Chondrocyte (in vitro differentiated cells): ENCODE measurements around the gene NR2F1-AS1. TPM values are rescaled to one million over a fixed set of nuclear protein-coding genes. Genes with fewer than 3 reads are reported as not detected.
A peak's percentile ranks its signal among the peaks of the same experiment; 100 is the strongest.

ENCODE experiments used
- DNase-seq: peaks from one replicate; pipeline ENCODE4 v3.0.0; 2021; ENCODE audit warnings: mixed read lengths, low spot score
- H3K27ac Mint-ChIP-seq: one replicate; pipeline ENCODE4 v1.8.0; 2021; ENCODE audit warnings: mild to moderate bottlenecking, moderate library complexity, mixed read lengths; ENCODE audit not compliant: unreplicated experiment
- H3K27me3 Mint-ChIP-seq: 2 replicates; pipeline ENCODE4 v1.8.0; 2021; ENCODE audit warnings: low read depth, mixed read lengths
- H3K36me3 Mint-ChIP-seq: 2 replicates; pipeline ENCODE4 v1.8.0; 2021; ENCODE audit warnings: low read depth, mixed read lengths
- H3K4me1 Mint-ChIP-seq: 2 replicates; pipeline ENCODE4 v1.8.0; 2021; ENCODE audit warnings: low read depth, mild to moderate bottlenecking, mixed read lengths
- H3K4me3 Mint-ChIP-seq: one replicate; pipeline ENCODE4 v1.8.0; 2021; ENCODE audit warnings: mild to moderate bottlenecking, moderate library complexity, mixed read lengths; ENCODE audit not compliant: unreplicated experiment
- H3K9me3 Mint-ChIP-seq: 2 replicates; pipeline ENCODE4 v1.8.0; 2021; ENCODE audit warnings: low read depth, mixed read lengths
- total RNA-seq: library from RNA; stranded (reverse); gene quantifications from 3 replicates; pipeline ENCODE4 v1.2.1, GENCODE V29; 2021
- TF ChIP-seq, protein P1 (sequence below): fragments of 200-600 bp; sonication (generic); IDR thresholded peaks from 2 replicates; pipeline ENCODE4 v1.5.0; 2021; ENCODE audit warnings: antibody characterized with exemption, mild to moderate bottlenecking, moderate library complexity

The NR2F1-AS1 gene
- total RNA-seq, 1 donor from 2014 or later: 16.2 TPM

DNA sequence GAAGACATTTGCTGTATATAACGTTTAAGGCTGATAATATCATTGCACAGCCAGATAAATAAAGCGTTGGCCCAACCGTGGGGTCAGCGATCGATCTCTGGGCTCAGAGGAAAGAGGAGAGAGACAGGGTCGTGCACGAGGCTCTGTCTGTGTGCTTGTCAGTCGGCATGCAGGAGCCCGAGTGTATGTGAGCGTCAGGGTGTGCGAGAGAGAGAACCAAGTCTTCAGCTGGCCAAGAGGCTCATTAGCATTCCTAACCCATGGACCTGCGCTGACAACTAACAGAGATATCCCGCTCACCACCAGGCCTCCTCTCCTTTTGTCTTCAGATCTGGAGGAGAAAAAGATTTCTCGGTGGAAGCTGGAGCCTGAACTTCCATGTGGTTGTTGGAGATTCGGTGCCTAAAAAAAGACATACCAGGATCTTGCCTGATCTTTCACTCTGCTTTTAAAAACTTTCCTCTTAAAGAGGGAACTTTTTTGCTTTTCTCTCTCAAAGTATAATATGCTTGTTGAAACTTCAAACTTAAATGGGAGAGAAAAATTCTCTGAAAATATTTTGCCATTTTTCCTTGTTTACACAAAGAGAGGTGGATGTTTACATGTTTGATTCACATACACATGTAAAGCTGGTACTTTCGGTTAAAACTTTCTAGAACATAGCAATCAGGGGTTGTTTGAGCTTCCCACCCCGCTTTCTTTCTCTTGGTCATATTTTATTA lies 18.5 kb upstream of the NR2F1-AS1 start:
- Mint-ChIP-seq H3K27ac (no peak overlapping the region), H3K4me1 (peaks cover 33% of the 10 kb centered on the region), H3K27me3 (no peaks in the 10 kb centered on the region), H3K4me3 (no peak overlapping the region), H3K36me3 (peaks cover 2% of the 10 kb centered on the region), H3K9me3 (peaks cover 2% of the 10 kb centered on the region)
- DNase-seq: peak; percentile 76
- TF ChIP-seq, protein P1, sequence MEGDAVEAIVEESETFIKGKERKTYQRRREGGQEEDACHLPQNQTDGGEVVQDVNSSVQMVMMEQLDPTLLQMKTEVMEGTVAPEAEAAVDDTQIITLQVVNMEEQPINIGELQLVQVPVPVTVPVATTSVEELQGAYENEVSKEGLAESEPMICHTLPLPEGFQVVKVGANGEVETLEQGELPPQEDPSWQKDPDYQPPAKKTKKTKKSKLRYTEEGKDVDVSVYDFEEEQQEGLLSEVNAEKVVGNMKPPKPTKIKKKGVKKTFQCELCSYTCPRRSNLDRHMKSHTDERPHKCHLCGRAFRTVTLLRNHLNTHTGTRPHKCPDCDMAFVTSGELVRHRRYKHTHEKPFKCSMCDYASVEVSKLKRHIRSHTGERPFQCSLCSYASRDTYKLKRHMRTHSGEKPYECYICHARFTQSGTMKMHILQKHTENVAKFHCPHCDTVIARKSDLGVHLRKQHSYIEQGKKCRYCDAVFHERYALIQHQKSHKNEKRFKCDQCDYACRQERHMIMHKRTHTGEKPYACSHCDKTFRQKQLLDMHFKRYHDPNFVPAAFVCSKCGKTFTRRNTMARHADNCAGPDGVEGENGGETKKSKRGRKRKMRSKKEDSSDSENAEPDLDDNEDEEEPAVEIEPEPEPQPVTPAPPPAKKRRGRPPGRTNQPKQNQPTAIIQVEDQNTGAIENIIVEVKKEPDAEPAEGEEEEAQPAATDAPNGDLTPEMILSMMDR: no peak

DNA sequence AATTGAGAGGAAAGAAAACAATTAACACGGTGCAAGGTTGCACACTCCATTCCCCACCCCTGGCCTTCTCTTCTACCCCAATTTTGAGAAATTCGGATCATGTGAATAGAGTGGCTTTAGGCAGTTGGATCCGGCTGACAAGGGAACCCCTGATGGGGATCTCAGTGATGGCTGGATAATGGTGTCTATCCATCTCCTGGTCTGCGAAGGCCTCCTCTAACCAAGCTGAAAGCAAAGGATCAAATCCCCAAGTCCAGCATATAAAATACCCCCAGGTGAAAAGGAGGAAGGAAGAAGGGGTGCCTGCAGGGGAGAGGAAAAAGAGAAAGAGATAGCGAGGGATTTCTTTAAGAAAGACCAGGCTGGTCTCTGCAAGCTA lies 18.0 kb upstream of the NR2F1-AS1 start:
- Mint-ChIP-seq H3K36me3 (peaks cover 3% of the 10 kb centered on the region), H3K4me3 (no peak overlapping the region), H3K27ac (no peak overlapping the region), H3K9me3 (peaks cover 2% of the 10 kb centered on the region), H3K27me3 (no peaks in the 10 kb centered on the region), H3K4me1 (peaks cover 33% of the 10 kb centered on the region)
- TF ChIP-seq, protein P1: no peak
- no peak for DNase-seq

DNA sequence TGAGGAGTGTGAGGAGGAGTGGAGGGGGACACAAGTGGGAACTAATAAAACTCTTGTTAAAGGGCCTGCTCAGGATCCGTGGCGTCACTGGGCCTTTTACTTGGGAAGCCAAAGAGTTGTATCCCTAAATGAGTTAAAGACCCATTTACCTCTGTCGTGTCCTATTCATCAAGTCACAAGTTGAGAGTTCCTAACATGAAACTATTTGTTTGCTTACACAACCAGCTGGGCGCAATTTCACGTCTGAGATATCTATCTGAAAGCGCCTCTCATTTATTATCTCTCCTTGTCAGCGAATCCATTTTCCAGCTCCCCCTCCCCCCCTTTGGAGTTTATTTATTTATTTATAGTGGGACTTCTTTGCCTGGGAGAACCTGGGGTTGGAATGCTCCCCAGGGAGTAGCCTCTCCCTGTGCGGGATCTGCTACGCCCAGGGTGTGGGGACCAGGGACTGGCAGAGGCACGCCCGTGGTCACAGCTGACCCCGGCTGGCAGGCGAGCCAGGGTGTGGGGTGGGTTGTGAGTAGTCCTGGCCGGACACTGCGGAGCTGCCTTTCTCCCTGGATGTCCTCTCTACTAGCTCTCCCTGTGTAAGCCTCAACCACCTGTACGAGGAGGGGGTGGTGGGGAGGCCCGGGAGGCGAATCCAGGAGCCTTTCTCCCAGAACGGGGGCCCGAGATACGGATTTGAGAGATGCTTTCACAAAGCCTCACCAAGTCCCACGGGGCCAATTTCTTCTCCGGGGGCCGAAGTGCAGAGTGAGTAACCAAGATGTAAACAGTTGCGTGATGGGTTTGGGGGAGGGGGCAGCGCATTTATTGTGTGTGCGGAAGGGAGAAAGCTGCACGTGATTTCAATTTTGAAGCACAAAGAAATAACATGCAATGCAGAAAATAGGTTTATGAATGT lies 17.3 kb upstream of the NR2F1-AS1 start:
- peaks cover 34% of the 10 kb centered on the region for H3K4me1 Mint-ChIP-seq
- peaks cover 9% of the 10 kb centered on the region for H3K36me3 Mint-ChIP-seq
- DNase-seq: no peak
- H3K27ac Mint-ChIP-seq: no peak overlapping the region
- H3K4me3 Mint-ChIP-seq: no peak overlapping the region
- H3K27me3 Mint-ChIP-seq: no peaks in the 10 kb centered on the region
- TF ChIP-seq, protein P1: no peak
- peaks cover 2% of the 10 kb centered on the region for H3K9me3 Mint-ChIP-seq

DNA sequence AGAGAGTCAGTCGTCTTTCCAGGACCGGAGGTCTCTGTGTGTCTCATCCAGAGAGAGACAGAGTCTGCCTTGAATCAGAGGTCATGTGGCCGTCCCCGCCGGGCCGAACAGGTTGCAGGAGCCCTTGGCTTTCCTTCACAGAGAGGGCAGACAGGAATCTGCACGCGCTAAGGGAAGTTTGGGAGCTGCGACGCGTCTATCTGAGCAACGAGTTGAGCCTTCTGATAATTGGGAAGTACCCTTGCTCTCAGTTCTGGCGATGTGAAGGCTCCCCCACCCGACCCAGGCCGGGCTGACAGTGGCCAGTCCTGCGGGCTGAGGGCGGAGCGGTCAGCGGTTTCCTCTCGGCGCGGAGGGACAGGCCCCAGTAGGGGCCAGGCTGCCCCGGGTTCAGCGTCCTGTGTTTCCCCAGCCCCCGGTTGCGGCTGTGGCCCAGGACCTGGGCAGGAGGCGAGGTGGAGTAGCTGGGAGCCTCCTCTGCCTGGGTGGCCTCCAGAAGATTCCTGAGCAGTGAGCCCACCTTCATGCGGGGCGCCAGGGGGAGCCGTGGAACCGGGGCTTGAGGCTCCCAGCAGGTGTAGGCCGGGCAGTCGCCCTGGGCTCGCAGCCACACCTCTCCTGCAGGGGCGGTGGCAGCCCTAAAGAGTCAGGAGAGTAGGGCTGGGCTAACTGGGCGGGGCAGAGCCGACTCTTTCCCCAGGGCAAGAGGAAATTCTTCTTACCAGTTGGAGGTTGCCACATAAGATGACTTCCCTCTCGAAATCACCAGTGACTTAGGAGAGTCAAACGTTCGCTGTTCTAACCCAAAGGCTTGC lies 15.9 kb upstream of the NR2F1-AS1 start:
- Mint-ChIP-seq H3K27ac (no peak overlapping the region), H3K36me3 (peaks cover 10% of the 10 kb centered on the region), H3K9me3 (peaks cover 2% of the 10 kb centered on the region), H3K4me1 (peaks cover 35% of the 10 kb centered on the region), H3K4me3 (no peak overlapping the region), H3K27me3 (no peaks in the 10 kb centered on the region)
- no peak for DNase-seq
- TF ChIP-seq, protein P1: peak; percentile 28

DNA sequence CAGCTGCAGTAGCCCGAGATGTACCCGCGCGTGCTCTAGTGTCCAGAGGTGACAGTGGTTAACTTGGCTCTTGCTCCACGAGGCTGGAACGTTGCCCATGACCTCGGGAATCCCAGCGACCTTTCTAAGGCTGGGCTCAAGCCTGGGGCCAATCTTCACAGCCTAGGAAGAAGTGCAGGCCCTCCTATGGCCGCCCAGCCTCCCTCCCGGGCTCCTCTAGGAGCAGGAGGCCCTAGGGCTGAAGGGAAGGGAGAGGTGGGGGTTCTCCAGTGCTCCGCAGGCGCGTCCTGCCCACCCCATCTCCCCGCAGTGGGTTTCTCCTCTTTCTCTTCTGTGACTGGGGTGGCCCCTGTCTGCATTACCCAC lies 15.3 kb upstream of the NR2F1-AS1 start:
- peaks cover 10% of the 10 kb centered on the region for H3K36me3 Mint-ChIP-seq
- H3K27ac Mint-ChIP-seq: no peak overlapping the region
- no peaks in the 10 kb centered on the region for H3K27me3 Mint-ChIP-seq
- peaks cover 2% of the 10 kb centered on the region for H3K9me3 Mint-ChIP-seq
- H3K4me1 Mint-ChIP-seq: peaks cover 41% of the 10 kb centered on the region
- DNase-seq: no peak
- TF ChIP-seq, protein P1: no peak
- no peak overlapping the region for H3K4me3 Mint-ChIP-seq
